Common myeloid progenitor, CD34-positive (primary cell): ENCODE data around the gene RAB39A.

ENCODE experiments used
- CTCF ChIA-PET: fragments of 350-600 bp; sonication (Branson Sonifier 250); formaldehyde crosslinking; loops from one replicate; lab custom pipeline; 2021; ENCODE audit warnings: antibody characterized with exemption; lab: Charles Lee
- POLR2A ChIA-PET: fragments of 350-600 bp; sonication (Branson Sonifier 250); formaldehyde crosslinking; loops from one replicate; lab custom pipeline; 2021; ENCODE audit warnings: antibody characterized with exemption; lab: Charles Lee
- DNase-seq, 3 donors: peaks; one replicate each; pipeline versions ENCODE4 v3.0.0 to v3.0.0-alpha.2; 2013
- H3K27ac ChIP-seq, 2 experiments: 1 replicate in 1 of 2; 2 replicates in 1 of 2; pipeline ENCODE4 v1.7.0; 2013; ENCODE audit warnings: inconsistent platforms in 2 of 2, low read length in 2 of 2, mild to moderate bottlenecking in 2 of 2, low read depth in 1 of 2, moderate library complexity in 1 of 2; ENCODE audit not compliant: severe bottlenecking in 2 of 2, insufficient read depth in 1 of 2, poor library complexity in 1 of 2
- H3K27me3 ChIP-seq, 5 experiments: replicated peaks in 2 of 5; 1 replicate in 3 of 5; 2 replicates in 2 of 5; pipeline versions ENCODE4 v1.6.1 to v1.7.0; 2013; ENCODE audit warnings: low read length in 4 of 5, mild to moderate bottlenecking in 2 of 5, moderate library complexity in 2 of 5, inconsistent platforms in 1 of 5; ENCODE audit not compliant: insufficient read depth in 5 of 5, control insufficient read depth in 4 of 5
- H3K36me3 ChIP-seq, 4 experiments: 1 replicate in 2 of 4; 2 replicates in 2 of 4; pipeline versions ENCODE4 v1.6.1 to v1.7.0; 2013; ENCODE audit warnings: low read length in 3 of 4, control low read depth in 1 of 4, mild to moderate bottlenecking in 1 of 4; ENCODE audit not compliant: control insufficient read depth in 4 of 4, insufficient read depth in 4 of 4
- H3K4me1 ChIP-seq, 4 experiments: 1 replicate in 3 of 4; 2 replicates in 1 of 4; pipeline versions ENCODE4 v1.6.1 to v1.7.1; 2013; ENCODE audit warnings: low read length in 3 of 4, mild to moderate bottlenecking in 3 of 4, control low read depth in 1 of 4, inconsistent platforms in 1 of 4, moderate library complexity in 1 of 4; ENCODE audit not compliant: control insufficient read depth in 4 of 4, insufficient read depth in 4 of 4; ENCODE audit errors: control extremely low read depth in 1 of 4
- H3K4me3 ChIP-seq, 7 experiments: 1 replicate in 4 of 7; 2 replicates in 3 of 7; pipeline versions ENCODE4 v1.5.1 to v1.7.0; 2013; ENCODE audit warnings: mild to moderate bottlenecking in 7 of 7, low read length in 6 of 7, moderate library complexity in 6 of 7, inconsistent platforms in 2 of 7, low read depth in 2 of 7, control low read depth in 1 of 7; ENCODE audit not compliant: insufficient read depth in 4 of 7, control insufficient read depth in 1 of 7; ENCODE audit errors: extremely low read depth in 1 of 7
- H3K9me3 ChIP-seq, 5 experiments: 1 replicate in 4 of 5; 2 replicates in 1 of 5; pipeline versions ENCODE4 v1.6.1 to v1.7.1; 2013; ENCODE audit warnings: low read length in 4 of 5, mild to moderate bottlenecking in 2 of 5, inconsistent platforms in 1 of 5, low read depth in 1 of 5, moderate library complexity in 1 of 5; ENCODE audit not compliant: control insufficient read depth in 4 of 5, insufficient read depth in 2 of 5; ENCODE audit errors: control extremely low read depth in 1 of 5
- WGBS: methylation state at CpG from one replicate; pipeline ENCODE4 v1.1.5; 2013; ENCODE audit not compliant: insufficient coverage; 5-methylcytosine and 5-hydroxymethylcytosine counted together

RAB39A gene

DNA sequence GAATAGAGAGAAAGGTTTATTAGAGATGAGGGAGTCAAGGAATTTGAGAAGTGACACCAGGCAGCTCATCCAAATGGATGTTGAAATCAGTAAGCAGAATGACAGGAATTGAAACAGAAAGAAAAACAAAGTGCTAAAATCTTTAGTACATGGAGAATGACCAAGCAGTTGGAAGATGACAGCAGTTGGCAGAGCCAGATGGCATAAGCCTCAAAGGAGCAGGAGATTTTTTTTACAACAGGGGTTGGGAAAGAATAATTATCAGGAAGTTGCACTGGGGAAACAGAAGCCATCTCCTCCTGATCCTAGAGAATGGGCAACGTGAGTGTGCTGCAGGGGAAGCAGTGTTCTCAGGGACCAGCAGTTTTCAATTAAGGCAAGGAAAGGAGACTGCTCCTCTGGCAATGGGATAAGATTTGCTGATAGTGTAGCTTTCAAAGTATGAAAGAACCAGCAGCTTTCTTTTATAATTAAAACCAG lies 28.9 kb downstream of the RAB39A start:
- ChIA-PET POLR2A (no interaction called here), CTCF (no interaction called here)
- DNase-seq = peak in 2 of 3 donors; percentile 9 to 10

DNA sequence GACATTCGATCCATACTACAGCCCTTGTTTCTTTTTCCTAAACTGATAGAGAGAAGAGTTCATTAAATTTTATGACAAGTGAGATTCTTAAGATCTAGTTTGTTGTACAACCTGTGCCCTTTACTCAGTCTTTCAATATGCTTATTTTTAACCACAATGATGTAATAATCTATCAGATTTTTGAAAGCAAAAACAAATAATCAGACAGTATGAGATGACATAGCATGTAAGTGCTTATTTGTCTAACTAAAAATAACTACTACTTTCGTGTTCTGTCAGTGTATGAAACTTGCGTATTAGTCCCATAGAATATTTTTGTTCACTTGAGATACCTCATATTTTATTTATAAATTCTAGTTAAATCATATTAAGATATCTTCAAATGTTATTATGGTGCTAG lies 33.2 kb downstream of the RAB39A start:
- Histone ChIP-seq H3K27ac (no peak overlapping the region), H3K9me3 (no peaks in the 10 kb centered on the region), H3K4me1 (no peaks in the 10 kb centered on the region), H3K4me3 (no peak overlapping the region), H3K27me3 (no peaks in the 10 kb centered on the region), H3K36me3 (no peaks in the 10 kb centered on the region)
- no CpG with 5 or more reads among the region's 3 CpGs for WGBS
- ChIA-PET POLR2A (no interaction called here), CTCF (no interaction called here)
- no peak for DNase-seq

More for the DNA sequence above, 28.9 kb downstream of the RAB39A start:
- H3K36me3 ChIP-seq = no peaks in the 10 kb centered on the region
- H3K4me3 ChIP-seq = no peak overlapping the region
- no peak overlapping the region for H3K27ac ChIP-seq
- no peaks in the 10 kb centered on the region for H3K27me3 ChIP-seq
- WGBS = 10% methylated on average over 1 of the region's 1 CpG
- H3K4me1 ChIP-seq = no peaks in the 10 kb centered on the region
- peaks cover 0 to 1% (median 0%) of the 10 kb centered on the region in 5 experiments for H3K9me3 ChIP-seq

DNA sequence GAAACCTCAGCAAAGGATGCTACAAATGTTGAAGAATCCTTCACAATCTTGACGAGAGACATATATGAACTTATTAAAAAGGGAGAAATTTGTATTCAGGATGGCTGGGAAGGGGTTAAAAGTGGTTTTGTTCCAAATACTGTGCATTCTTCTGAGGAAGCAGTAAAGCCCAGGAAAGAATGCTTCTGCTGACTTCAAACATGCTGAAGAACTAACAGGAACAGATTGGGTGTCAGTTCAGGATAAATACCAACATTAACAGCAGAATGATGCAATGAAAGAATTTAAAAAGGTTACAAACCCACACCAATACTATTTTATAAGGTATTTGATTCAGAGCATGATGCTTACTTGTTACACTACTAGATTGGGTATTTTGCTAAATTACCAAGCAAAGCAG lies 33.9 kb downstream of the RAB39A start:
- Histone ChIP-seq H3K4me1 (no peaks in the 10 kb centered on the region), H3K27ac (no peak overlapping the region), H3K27me3 (no peaks in the 10 kb centered on the region), H3K4me3 (no peak overlapping the region), H3K9me3 (no peaks in the 10 kb centered on the region), H3K36me3 (no peaks in the 10 kb centered on the region)
- WGBS = 88% methylated on average over 1 of the region's 1 CpG
- DNase-seq = no peak
- ChIA-PET CTCF (no interaction called here), POLR2A (no interaction called here)

DNA sequence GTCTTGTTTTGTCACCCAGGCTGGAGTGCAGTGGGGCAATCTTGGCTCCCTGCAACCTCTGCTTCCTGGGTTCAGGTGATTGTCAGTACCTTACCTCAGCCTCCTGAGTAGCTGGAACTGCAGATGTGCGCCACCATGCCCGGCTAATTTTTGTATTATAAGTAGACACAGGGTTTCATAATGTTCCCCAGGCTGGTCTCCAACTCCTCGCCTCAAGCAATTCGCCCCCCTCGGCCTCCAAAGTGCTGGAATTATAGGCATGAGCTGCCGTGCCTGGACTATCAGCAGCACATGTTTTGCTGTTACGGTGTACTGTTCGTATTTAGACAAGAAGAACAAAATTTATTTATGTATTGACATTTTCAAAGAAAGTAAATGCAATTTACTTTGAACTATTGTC lies 34.8 kb downstream of the RAB39A start:
- Histone ChIP-seq H3K36me3 (no peaks in the 10 kb centered on the region), H3K4me1 (no peaks in the 10 kb centered on the region), H3K27me3 (no peaks in the 10 kb centered on the region), H3K27ac (no peak overlapping the region), H3K9me3 (no peaks in the 10 kb centered on the region), H3K4me3 (no peak overlapping the region)
- POLR2A ChIA-PET = no interaction called here
- CTCF ChIA-PET = no interaction called here
- WGBS = 61% methylated on average over 3 of the region's 8 CpGs
- DNase-seq = no peak

DNA sequence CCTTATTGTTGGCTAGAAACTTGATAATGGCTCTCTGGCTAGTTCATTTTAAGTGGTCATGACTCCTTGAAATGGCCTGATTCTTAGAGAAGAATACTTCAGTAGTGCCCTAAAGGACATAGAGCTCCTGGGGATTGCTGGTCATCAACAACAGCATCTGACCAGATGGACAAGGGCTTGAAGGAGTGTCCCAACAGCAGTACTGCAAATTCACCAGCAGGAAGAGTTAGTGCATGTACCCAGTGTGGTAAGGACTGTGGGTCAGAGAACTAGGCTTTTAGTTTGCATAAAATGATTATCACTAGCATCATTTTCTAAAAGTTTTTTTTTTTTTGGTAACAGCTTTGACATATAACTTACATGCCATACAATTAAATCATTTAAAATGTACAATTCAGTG lies 41.0 kb downstream of the RAB39A start:
- DNase-seq = no peak
- ChIA-PET POLR2A (no interaction called here), CTCF (interaction anchor here (0.7 to 1.1 kb wide), 3 partner anchors 9 to 228 kb away, joined by 3 to 4 read pairs (median 3); no protein-coding TSS in a partner anchor)
- Histone ChIP-seq H3K4me1 (no peaks in the 10 kb centered on the region), H3K36me3 (no peaks in the 10 kb centered on the region), H3K27ac (no peak overlapping the region), H3K9me3 (no peaks in the 10 kb centered on the region), H3K4me3 (no peak overlapping the region), H3K27me3 (no peaks in the 10 kb centered on the region)

DNA sequence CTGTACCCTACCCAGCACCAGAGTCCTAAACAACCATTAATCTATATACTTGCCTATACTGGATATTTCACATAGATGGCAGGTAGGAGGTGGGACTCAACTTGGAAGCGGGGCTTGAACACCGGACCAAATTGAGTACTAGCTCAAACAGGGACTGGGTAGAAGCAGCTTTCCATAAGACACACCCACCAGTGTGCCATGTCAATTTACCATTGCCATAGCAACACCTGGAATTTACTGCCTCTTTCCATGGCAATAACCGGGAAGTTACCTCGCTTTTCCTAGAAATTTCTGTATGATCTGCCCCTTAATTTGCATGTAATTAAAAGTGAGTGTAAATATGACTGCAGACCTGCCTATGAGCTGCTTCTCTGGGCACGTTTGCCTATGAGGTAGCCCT lies 41.8 kb downstream of the RAB39A start:
- ChIA-PET POLR2A (no interaction called here), CTCF (interaction anchor here (0.7 kb wide), 1 partner anchor 8 kb away, joined by 3 read pairs; no protein-coding TSS in a partner anchor)
- no peaks in the 10 kb centered on the region for H3K4me1 ChIP-seq
- no peaks in the 10 kb centered on the region for H3K27me3 ChIP-seq
- no peaks in the 10 kb centered on the region for H3K36me3 ChIP-seq
- no peak overlapping the region for H3K4me3 ChIP-seq
- WGBS = 100% methylated on average over 3 of the region's 5 CpGs
- no peak overlapping the region for H3K27ac ChIP-seq
- no peaks in the 10 kb centered on the region for H3K9me3 ChIP-seq
- DNase-seq = no peak

DNA sequence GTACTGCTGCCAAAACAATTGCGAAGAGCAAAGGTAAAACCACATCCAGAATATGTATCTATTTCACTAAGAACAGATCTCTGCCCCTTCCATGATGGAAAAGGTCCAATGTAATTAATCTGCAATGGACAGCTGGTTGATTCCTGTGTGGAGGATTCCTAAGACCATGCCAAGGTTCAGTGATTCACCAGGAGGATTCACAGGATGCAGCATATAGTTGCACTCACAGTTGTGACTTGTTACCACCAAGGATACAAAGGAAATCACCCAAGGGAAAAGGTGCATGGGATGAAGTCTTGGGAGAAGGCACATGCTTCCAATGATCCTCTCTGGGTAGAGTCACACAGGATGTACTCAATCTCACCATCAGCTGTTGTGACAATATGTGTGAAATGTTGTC lies 45.4 kb downstream of the RAB39A start:
- H3K4me3 ChIP-seq = no peak overlapping the region

More for the DNA sequence above, 45.4 kb downstream of the RAB39A start:
- no peak for DNase-seq
- no peaks in the 10 kb centered on the region for H3K9me3 ChIP-seq
- WGBS = no CpG with 5 or more reads among the region's 1 CpG
- H3K27me3 ChIP-seq = no peaks in the 10 kb centered on the region
- CTCF ChIA-PET = interaction anchor here (1.1 kb wide), 1 partner anchor 8 kb away, joined by 3 read pairs; no protein-coding TSS in a partner anchor
- no peaks in the 10 kb centered on the region for H3K36me3 ChIP-seq
- H3K27ac ChIP-seq = no peak overlapping the region
- POLR2A ChIA-PET = interaction anchor here (0.6 kb wide), 1 partner anchor 39 kb away, joined by 3 read pairs; no protein-coding TSS in a partner anchor
- H3K4me1 ChIP-seq = no peaks in the 10 kb centered on the region
